HG03159 (cell line): ENCODE results near the gene UNC93A.
"Not testable (repeated sequence)": the region's sequence is repeated elsewhere in the genome, so short reads cannot be mapped to it uniquely, and the experiment has no call there.

Source experiments
- ATAC-seq: cut with Tn5 transposase; IDR thresholded peaks from one replicate; pipeline ENCODE4 v1.9.1; 2021; ENCODE audit warnings: mild to moderate bottlenecking, moderate library complexity; ENCODE audit not compliant: unreplicated experiment

Gene UNC93A

GRCh38 chr6:167290786-167291622, at the start of gene UNC93A:
TSS of gene UNC93A (plus strand) at chr6:167291315. CDS start at chr6:167291490, 175 bp downstream.
- ATAC-seq = no peak

- ATAC-seq = not testable (repeated sequence)
Observed at GRCh38 chr6:167241321-167242134, 49.6 kb upstream of the UNC93A start.

- not testable (repeated sequence) for ATAC-seq
Observed at GRCh38 chr6:167242135-167242506, 49.0 kb upstream of the UNC93A start.

GRCh38 chr6:167242511-167243051, 48.5 kb upstream of the UNC93A start:
- ATAC-seq = not testable (repeated sequence)

- ATAC-seq = no peak
Observed at GRCh38 chr6:167244064-167244960, 46.8 kb upstream of the UNC93A start.

GRCh38 chr6:167244991-167245390, 46.1 kb upstream of the UNC93A start:
- ATAC-seq = no peak

- no peak for ATAC-seq
Observed at GRCh38 chr6:167245591-167245990, 45.5 kb upstream of the UNC93A start.

- ATAC-seq = no peak
Observed at GRCh38 chr6:167247814-167248595, 43.1 kb upstream of the UNC93A start.

- ATAC-seq = not testable (repeated sequence)
Observed at GRCh38 chr6:167248878-167249455, 42.1 kb upstream of the UNC93A start.

- ATAC-seq = no peak
Observed at GRCh38 chr6:167252271-167252670, 38.8 kb upstream of the UNC93A start.

- ATAC-seq = no peak
Observed at GRCh38 chr6:167255918-167256553, 35.1 kb upstream of the UNC93A start.

GRCh38 chr6:167258646-167259045, 32.5 kb upstream of the UNC93A start:
- ATAC-seq = no peak

- ATAC-seq = not testable (repeated sequence)
Observed at GRCh38 chr6:167266057-167266829, 24.9 kb upstream of the UNC93A start.

- no peak for ATAC-seq
Observed at GRCh38 chr6:167266830-167267555, 24.1 kb upstream of the UNC93A start.

- not testable (repeated sequence) for ATAC-seq
Observed at GRCh38 chr6:167267556-167267898, 23.6 kb upstream of the UNC93A start.

- ATAC-seq = no peak
Observed at GRCh38 chr6:167267921-167268401, 23.2 kb upstream of the UNC93A start.

GRCh38 chr6:167268683-167269280, 22.3 kb upstream of the UNC93A start:
- ATAC-seq = no peak
